Calu3 (cell line): Measurements from ENCODE around the gene RANBP9. TPM values are rescaled to one million over a fixed set of nuclear protein-coding genes. Genes with fewer than 3 reads are reported as not detected.

Experiments
- BruUV-seq: library from RNA; stranded (reverse); fragments of 400-500 nt; replicated peaks from 2 replicates; lab custom pipeline; 2021; lab: Mats Ljungman, UMichigan
- CTCF ChIA-PET: fragments of 300-600 bp; sonication (Branson Sonifier 250); formaldehyde crosslinking; loops from one replicate; lab custom pipeline; 2022; ENCODE audit warnings: antibody characterized with exemption; lab: Charles Lee
- DNase-seq: peaks from one replicate; pipeline ENCODE4 v3.0.0; 2022
- H3K27ac Mint-ChIP-seq: one replicate; pipeline ENCODE4 v1.8.0; 2022; ENCODE audit warnings: mixed read lengths; ENCODE audit not compliant: unreplicated experiment
- H3K27me3 Mint-ChIP-seq: one replicate; pipeline ENCODE4 v1.8.0; 2022; ENCODE audit warnings: mixed read lengths; ENCODE audit not compliant: unreplicated experiment
- H3K36me3 Mint-ChIP-seq: one replicate; pipeline ENCODE4 v1.8.0; 2022; ENCODE audit warnings: mild to moderate bottlenecking, moderate library complexity, mixed read lengths; ENCODE audit not compliant: insufficient read depth, unreplicated experiment
- H3K4me1 Mint-ChIP-seq: one replicate; pipeline ENCODE4 v1.8.0; 2022; ENCODE audit warnings: mild to moderate bottlenecking, low read depth, mixed read lengths; ENCODE audit not compliant: unreplicated experiment
- H3K4me3 Mint-ChIP-seq: one replicate; pipeline ENCODE4 v1.8.0; 2022; ENCODE audit warnings: mild to moderate bottlenecking, low read depth, moderate library complexity, mixed read lengths; ENCODE audit not compliant: unreplicated experiment
- H3K9me3 Mint-ChIP-seq: one replicate; pipeline ENCODE4 v1.8.0; 2022; ENCODE audit warnings: low read depth, mixed read lengths; ENCODE audit not compliant: unreplicated experiment
- intact Hi-C: fragments of 100-400 bp; cut with micrococcal nuclease; formaldehyde crosslinking; loops from one replicate; pipeline ENCODE4 v1.10.0; 2022; ENCODE audit not compliant: unreplicated experiment
- total RNA-seq: library from RNA; stranded (reverse); gene quantifications from 2 replicates; pipeline ENCODE4 v1.2.3, GENCODE V29; 2022
- TF ChIP-seq, protein P1 (sequence below): fragments of 200-600 bp; IDR thresholded peaks from one replicate; pipeline ENCODE4 v1.8.0; 2022; ENCODE audit warnings: antibody characterized with exemption; ENCODE audit not compliant: unreplicated experiment

Gene RANBP9
- total RNA-seq, 1 experiment from 2014 or later = 20.4 TPM

DNA sequence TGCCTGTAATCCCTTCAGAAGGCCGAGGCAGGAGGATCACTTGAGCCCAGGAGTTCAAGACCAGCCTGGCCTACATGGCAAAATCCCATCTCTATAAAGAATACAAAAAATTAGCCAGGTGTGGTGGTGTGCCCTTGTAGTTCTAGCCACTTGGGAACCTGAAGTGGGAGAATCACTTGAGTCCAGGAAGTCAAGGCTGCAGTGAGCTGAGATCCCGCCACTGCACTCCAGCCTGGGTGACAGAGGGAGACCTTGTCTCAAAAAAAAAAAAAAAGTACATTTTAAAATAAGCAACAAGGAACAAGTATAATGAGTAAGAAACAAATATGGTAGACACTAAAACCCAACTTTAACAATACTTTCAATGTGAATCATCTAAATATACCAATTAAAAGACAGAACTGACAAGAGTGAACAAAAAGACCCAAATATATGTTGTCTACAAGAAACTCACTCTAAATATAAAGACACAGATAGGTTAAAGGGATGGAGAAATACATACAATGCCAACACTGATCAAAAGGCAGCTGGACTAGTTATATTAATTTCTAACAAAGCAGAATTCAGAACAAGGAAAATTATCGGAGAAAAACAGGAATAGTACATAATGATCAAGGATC is 37.7 kb downstream of the RANBP9 start:
- DNase-seq = no peak
- no peak overlapping the region for H3K27ac Mint-ChIP-seq
- H3K27me3 Mint-ChIP-seq = no peaks in the 10 kb centered on the region
- H3K4me3 Mint-ChIP-seq = no peak overlapping the region
- BruUV-seq = no TSS peak
- no peaks in the 10 kb centered on the region for H3K36me3 Mint-ChIP-seq
- peaks cover 8% of the 10 kb centered on the region for H3K4me1 Mint-ChIP-seq
- CTCF ChIA-PET = no interaction called here
- intact Hi-C loops = no loop called here
- no peaks in the 10 kb centered on the region for H3K9me3 Mint-ChIP-seq
- TF ChIP-seq, protein P1, sequence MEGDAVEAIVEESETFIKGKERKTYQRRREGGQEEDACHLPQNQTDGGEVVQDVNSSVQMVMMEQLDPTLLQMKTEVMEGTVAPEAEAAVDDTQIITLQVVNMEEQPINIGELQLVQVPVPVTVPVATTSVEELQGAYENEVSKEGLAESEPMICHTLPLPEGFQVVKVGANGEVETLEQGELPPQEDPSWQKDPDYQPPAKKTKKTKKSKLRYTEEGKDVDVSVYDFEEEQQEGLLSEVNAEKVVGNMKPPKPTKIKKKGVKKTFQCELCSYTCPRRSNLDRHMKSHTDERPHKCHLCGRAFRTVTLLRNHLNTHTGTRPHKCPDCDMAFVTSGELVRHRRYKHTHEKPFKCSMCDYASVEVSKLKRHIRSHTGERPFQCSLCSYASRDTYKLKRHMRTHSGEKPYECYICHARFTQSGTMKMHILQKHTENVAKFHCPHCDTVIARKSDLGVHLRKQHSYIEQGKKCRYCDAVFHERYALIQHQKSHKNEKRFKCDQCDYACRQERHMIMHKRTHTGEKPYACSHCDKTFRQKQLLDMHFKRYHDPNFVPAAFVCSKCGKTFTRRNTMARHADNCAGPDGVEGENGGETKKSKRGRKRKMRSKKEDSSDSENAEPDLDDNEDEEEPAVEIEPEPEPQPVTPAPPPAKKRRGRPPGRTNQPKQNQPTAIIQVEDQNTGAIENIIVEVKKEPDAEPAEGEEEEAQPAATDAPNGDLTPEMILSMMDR = no peak

DNA sequence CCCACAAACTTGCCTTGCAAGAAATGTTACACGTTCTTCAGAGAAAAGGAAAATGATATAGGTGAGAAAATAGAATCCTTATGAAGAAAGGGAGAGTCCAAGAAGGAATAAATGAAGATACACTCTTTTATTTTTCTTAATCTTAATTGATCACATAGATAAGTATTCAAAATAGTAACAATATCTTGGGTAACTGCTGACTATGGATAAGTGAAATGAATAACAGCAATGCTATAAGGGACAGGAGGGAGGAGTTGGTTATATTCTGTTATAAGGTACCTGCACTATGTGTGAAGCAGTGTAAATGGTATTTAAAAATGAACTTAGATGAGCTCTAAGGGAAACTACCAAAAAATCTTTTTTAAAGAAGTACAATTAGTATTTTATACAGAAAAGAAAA is 38.3 kb downstream of the RANBP9 start:
- Mint-ChIP-seq H3K27ac (no peak overlapping the region), H3K4me3 (no peak overlapping the region), H3K36me3 (no peaks in the 10 kb centered on the region), H3K27me3 (no peaks in the 10 kb centered on the region), H3K4me1 (peaks cover 8% of the 10 kb centered on the region), H3K9me3 (no peaks in the 10 kb centered on the region)
- intact Hi-C loops = no loop called here
- TF ChIP-seq, protein P1 = no peak
- no TSS peak for BruUV-seq
- no peak for DNase-seq
- CTCF ChIA-PET = no interaction called here

DNA sequence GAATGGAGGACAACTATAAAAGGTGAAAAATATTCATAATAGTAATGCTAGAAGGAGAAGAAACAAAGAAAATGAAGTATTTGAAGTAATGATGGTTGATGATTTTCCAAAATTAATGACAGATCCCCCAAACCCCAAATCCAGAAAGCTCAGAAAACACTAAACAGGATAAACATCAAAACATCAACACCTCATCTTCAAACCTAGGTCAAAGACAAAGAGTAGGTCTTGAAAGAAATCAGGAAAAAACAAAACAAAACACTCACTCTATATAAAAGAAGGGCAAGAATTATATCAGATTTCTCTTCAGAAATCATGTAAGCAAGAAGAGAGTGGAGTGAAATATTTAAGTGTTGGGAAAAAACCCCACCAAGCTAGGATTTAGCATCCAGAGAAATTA is 38.7 kb downstream of the RANBP9 start:
- no peak overlapping the region for H3K27ac Mint-ChIP-seq
- H3K9me3 Mint-ChIP-seq = no peaks in the 10 kb centered on the region
- H3K27me3 Mint-ChIP-seq = no peaks in the 10 kb centered on the region
- no peak for DNase-seq
- TF ChIP-seq, protein P1 = no peak
- no peak overlapping the region for H3K4me3 Mint-ChIP-seq
- intact Hi-C loops = no loop called here
- CTCF ChIA-PET = no interaction called here
- no peaks in the 10 kb centered on the region for H3K36me3 Mint-ChIP-seq
- no TSS peak for BruUV-seq
- peaks cover 8% of the 10 kb centered on the region for H3K4me1 Mint-ChIP-seq

DNA sequence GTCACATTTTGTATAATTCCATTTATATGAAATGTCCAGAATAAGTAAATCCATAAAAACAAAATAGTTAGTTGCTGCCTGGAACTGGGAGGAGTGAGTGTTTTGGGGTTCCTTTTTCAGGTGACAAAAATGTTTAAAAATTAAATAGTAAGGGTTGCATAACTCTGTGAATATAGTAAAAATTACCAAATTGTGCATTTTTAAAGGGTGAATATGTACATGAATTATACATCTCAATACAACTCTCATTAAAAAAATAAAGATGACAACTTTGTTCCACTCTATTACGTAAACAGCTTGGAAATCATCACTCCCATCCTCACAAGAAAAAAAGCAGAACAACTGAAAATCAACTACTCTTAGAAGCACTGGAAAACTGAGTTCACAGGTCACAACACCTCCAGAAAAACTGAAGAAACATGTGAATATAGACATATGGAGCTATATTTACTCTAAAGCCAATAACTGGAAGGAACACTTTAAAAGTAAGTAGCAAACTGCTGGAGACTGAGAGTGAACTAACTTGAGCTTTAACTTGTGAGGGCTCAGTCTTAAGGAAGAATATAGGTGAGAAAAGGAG is 40.0 kb downstream of the RANBP9 start:
- CTCF ChIA-PET = no interaction called here
- peaks cover 8% of the 10 kb centered on the region for H3K4me1 Mint-ChIP-seq
- H3K9me3 Mint-ChIP-seq = no peaks in the 10 kb centered on the region
- no peaks in the 10 kb centered on the region for H3K27me3 Mint-ChIP-seq
- no peaks in the 10 kb centered on the region for H3K36me3 Mint-ChIP-seq
- no peak overlapping the region for H3K27ac Mint-ChIP-seq
- no peak overlapping the region for H3K4me3 Mint-ChIP-seq
- BruUV-seq = no TSS peak
- DNase-seq = no peak
- TF ChIP-seq, protein P1 = no peak
- intact Hi-C loops = no loop called here
